DMS 273 treated with DMSO at 0.1 percent for 48 hours (cell line): ENCODE results near the gene PSORS1C1.

ENCODE experiments used
- DNase-seq: peaks from one replicate; lab custom pipeline; 2025; lab: John Stamatoyannopoulos, UW

The PSORS1C1 gene

GRCh38 chr6:31126396-31127175 lies 12.0 kb downstream of the PSORS1C1 start:
- DNase-seq: no peak

GRCh38 chr6:31128093-31128676 lies 13.6 kb downstream of the PSORS1C1 start:
- DNase-seq: no peak

- DNase-seq: no peak
Observed at GRCh38 chr6:31129130-31129529, 14.5 kb downstream of the PSORS1C1 start.

DNA sequence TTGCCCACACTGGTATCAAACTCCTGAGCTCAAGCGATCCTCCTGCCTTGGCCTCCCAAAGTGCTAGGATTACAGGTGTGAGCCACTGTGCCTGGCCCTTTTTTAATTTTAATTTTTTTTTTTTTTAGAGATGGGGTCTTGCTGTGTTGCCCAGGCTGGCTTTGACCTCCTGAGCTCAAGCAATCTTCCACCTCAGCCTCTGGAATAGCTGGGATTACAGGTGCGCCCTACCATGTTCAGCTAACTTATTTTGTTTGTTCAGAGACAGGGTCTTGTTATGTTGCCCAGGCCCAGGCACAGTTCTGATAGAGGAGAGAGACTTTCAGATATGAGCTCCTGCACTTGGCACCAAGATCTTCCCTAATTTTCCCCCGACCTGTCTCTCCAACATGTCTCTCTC lies 16.2 kb downstream of the PSORS1C1 start:
- no peak for DNase-seq

GRCh38 chr6:31131595-31131994 lies 17.0 kb downstream of the PSORS1C1 start:
- DNase-seq: no peak

DNA sequence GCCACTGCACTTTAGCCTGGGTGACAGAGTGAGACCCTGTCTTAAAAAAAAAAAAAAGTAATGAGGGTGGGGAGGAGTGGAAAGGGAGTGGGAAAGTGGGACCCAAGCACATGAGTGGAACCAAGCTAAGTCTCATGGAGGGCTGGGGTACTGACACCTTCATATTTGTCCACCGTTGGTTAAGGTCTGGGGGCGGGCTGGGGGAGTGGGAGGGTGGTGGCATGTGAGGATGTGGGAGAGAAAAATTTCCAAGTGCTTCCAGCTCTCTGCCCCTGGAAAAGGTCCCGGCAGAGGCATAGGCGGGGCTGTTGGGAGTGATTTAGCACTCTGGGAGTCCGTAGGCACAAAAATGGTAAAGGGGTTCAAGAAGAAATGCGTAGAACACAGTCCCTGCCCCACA lies 18.2 kb downstream of the PSORS1C1 start:
- no peak for DNase-seq

GRCh38 chr6:31135710-31136109 lies 21.1 kb downstream of the PSORS1C1 start:
- DNase-seq: no peak

GRCh38 chr6:31138982-31139381 lies 24.4 kb downstream of the PSORS1C1 start, which contains the start of gene PSORS1C2:
Gene PSORS1C2, minus strand, starts transcription at chr6:31139066. Its CDS starts 40 bp downstream, at chr6:31139026.
- DNase-seq: no peak

- DNase-seq: no peak
Observed at GRCh38 chr6:31139599-31139998, 25.0 kb downstream of the PSORS1C1 start.

DNA sequence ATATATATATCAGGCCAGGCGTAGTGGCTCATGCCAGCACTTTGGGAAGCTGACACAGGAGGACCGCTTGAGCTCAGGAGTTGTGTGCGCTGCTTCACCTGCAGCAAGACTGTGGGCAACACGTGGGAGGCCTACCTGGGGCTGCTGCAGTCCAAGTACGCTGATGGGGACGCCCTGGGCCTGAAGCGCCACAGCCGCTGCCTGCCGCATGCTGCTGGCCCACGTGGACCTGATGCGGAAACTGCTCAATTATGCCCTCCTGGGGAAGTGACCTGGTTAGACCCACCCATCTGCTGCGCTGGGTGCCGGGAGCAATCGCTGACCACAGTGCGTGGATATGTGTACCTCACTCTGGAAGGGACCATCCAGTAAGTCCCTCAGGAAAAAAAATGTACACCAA lies 26.0 kb downstream of the PSORS1C1 start:
- no peak for DNase-seq

DNA sequence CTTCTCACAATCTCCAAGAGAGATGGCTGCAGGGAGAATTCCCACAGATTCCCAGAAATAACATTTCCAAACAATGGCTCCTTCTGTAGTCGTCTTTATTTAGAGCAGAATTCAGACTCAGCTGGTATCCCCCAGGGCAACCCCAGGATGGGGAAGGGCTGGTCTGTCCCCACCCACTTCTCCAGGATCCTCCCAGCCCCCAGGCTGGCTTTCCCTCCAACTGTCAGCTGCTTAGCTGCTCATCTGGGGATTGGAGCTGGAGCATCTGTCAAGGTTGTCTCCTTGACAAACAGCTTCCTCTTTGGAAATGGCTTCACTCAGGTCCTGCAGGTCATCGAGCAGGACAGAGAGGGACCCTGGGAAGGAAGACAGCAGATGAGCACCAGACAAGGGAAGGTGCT lies 27.8 kb downstream of the PSORS1C1 start:
- DNase-seq: no peak

DNA sequence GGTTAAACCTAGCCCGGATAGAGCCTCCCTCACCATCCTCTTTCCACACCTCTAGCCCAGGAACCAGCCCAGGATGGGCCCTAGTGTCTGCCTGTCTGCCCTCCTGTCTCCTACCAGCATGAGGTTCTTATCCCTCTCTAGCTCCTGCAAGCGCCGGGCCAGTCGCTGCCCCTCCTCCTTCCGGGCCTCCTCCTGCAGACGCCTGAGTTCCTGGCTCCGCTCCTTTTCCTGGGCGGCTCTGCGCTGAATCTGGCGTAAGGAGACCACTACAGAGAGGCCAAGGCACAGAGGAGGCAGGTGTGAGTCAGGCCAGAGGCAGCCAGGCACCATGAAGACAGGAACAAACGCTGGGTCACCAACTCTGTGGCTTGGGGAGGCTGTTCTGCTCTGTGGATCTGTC lies 28.5 kb downstream of the PSORS1C1 start:
- DNase-seq: no peak

- no peak for DNase-seq
Observed at GRCh38 chr6:31144296-31144969, 29.8 kb downstream of the PSORS1C1 start.

DNA sequence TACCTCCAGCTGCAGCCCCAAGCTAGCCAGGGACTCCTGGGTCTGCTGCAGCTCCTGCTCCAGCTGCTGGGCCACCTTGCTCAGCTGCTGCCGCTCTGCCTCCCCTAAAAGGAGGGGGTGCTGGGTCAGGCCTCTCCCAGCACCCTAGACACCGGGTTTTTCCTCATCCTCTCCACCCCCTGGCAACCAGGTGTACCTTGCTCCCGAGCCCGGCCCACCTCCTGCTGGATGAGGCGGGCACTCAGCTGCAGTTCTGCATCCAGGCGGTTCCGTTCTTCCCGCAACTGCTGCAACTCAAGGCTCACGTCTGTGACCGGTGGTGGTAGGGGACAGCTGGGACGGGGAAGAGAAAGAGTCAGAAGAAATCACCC lies 30.4 kb downstream of the PSORS1C1 start:
- no peak for DNase-seq

DNA sequence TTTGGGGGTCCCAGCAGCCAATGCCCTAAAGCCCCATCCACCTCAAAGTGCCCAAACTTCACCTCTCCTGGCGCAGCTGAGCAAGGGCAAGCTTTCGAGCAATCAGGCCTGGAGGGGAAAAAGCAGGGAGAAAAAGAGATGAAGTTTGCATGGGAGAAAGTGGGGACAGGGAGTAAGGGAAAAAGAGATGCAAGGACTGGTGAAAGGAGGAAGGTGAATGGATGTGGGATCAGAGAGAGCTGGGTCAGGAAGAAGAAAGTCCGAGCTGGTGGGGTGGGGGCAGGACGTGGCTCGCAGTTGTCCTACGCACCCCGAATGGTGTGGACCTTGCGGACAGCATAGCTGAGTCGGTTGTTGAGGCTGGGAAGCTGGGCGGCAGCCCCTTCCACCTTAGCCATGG lies 30.8 kb downstream of the PSORS1C1 start:
- no peak for DNase-seq

DNA sequence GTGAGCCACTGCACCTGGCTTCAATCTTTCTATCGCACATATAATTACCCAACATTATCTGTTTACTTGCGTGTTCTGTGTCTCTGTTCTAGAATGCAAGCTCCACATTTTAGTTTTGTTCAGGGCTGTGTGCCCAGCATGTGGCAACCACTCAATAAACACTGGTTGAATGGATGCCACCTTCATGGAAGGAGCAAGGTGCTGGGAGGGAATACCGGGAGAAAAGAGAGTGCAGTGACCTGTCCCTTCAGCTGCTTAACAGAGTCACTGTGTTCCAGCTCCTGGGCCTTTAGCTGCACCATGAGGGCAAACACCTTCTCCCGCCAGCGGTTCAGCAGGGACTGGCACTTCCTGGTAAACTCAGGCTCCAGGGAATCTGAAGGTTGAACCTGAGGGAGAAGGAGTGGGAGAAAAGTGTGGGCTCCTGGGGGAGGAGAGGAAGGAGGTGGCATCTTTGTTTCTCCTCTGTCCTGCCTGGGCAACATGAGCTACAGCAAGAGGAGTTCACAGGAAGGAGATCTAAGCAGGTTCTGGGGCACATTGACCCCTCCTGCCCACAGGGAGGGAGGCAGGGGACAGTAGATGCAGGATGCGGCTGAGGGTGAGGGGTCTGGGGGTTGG lies 35.3 kb downstream of the PSORS1C1 start:
- DNase-seq: no peak

- no peak for DNase-seq
Observed at GRCh38 chr6:31152781-31153180, 38.2 kb downstream of the PSORS1C1 start.

GRCh38 chr6:31154436-31154835 lies 39.8 kb downstream of the PSORS1C1 start:
- no peak for DNase-seq

- no peak for DNase-seq
Observed at GRCh38 chr6:31156641-31157040, 42.0 kb downstream of the PSORS1C1 start.

GRCh38 chr6:31157513-31158139 lies 43.0 kb downstream of the PSORS1C1 start, which contains the start of gene CCHCR1:
Gene CCHCR1, minus strand, starts transcription at chr6:31157802. Its CDS starts 202 bp downstream, at chr6:31157600.
- no peak for DNase-seq

DNA sequence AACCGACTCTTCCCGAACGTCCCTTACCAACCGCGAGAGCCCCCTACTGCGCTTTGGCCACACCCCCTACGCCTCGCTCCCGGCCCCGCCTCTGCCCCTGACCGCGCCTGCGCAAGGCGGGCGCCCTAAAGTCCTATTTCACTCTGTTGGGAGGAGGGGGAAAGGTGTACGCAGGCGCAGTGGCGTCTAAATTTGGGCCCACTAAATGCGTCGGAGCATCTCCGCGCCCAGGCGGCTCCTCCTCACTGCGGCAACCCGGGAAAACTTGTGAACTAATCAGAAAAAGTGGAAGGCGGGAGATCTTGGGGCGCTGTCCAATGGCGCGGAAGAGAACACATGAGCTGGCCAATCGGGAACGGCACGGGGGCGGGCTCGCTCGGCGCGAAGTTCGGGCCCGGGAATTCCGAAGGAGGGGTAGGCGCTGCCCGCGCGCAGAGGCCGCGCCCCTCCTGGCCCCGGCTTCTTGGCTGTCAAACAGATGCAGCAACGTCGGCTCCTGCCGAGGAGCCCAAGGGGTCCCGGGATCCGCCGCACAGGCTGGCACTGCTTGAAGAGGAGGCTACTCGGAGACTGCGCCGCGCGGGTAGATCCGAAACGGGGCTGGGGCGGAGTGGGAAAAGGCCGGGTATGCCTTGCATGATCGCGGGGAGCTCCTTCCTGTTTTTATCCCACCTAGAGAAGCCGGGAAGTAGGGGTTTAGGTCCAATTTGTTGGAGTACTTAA lies 43.7 kb downstream of the PSORS1C1 start, which contains the start of gene TCF19:
TCF19 (plus strand) TSS at position 450 of the 723 bp plus-strand sequence. CDS start 881 bp downstream, outside the sequence.
- peak; percentile 98 for DNase-seq
